Stimulated activated CD8-positive, alpha-beta memory T cell treated with anti-CD3 and anti-CD28 coated beads, Interleukin-12 subunit alpha, Interleukin-12 subunit beta, amount 100 ng/mL, for 1 hour (primary cell): ENCODE data around the gene COPG1.

ENCODE experiments used
- DNase-seq: peaks from one replicate; pipeline ENCODE4 v3.0.0-alpha.2; 2020; ENCODE audit warnings: low read depth

COPG1 gene

DNA sequence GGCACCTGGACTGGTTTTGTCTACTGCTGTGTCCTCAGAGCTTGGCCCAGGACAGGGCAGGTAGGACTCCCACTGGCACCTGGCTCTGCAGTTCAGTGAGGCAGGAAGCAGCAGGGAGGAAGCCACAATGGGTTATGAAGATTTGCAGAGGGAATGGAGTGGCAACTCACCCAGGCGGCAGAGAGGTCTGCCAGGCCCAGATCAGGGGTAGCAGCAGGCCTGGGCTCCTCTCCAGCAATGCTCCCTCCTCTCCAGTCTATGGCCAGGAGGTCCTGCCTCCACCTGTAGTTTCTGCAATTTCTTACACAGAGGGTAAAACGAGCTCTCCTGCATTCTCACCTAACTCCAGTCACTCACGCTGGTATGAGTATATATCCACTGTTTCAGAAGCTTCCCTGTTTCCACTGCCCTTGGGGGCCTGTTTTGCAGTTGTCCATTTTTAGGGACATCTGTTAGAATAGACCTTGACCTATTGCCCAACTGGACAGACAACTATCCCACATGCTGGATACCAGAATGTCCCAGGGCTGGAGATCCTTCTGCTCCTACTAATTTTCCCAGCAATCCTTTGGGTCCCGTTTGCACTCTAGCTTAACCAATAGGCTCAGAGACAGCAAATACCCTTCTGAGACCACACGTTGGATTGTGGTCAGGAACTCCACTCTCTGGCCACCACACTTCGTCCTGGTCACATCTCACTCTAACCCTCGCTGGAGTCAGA lies 64.4 kb downstream of the COPG1 start:
- DNase-seq, result no peak

DNA sequence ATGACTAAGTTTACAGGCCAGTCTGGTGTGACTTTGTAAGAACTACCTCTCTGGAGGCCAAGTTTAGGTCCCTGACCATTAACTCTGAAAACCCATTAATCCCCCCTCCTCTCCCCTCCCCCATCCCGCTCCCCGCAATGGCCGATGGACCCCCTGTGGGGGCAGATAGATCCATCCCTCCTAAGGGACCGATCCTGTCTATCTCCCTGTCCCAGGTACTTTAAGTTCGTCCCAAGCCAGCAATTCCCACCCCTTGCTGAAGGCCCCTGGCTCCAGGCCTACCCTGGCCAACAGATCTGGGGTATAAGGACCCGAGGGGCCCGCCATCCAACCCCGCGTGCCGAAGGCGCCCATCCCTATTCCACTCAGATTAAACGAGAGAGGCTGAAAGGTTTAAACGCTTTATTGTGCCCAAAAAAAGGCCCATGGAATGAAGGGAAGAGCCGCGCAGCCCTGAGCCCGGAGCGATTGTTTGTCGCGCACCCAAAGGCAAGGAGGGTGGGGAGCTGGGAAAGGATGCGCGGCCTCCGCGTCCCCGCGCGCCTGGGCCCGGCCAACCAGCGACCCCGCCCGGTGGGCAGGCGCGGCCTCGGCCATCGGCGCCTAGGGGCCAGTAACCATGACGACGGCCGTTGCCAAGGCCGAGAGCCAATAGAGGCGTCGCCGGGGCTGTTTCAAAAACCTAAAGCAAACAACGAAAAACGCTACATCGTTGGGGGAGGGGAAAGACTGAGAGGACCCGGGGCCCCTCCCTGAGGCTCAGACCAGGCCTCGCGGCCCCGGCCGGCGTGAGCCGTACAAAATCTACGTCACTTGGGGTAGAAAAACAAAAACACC lies 65.2 kb downstream of the COPG1 start:
- DNase-seq, result no peak

DNA sequence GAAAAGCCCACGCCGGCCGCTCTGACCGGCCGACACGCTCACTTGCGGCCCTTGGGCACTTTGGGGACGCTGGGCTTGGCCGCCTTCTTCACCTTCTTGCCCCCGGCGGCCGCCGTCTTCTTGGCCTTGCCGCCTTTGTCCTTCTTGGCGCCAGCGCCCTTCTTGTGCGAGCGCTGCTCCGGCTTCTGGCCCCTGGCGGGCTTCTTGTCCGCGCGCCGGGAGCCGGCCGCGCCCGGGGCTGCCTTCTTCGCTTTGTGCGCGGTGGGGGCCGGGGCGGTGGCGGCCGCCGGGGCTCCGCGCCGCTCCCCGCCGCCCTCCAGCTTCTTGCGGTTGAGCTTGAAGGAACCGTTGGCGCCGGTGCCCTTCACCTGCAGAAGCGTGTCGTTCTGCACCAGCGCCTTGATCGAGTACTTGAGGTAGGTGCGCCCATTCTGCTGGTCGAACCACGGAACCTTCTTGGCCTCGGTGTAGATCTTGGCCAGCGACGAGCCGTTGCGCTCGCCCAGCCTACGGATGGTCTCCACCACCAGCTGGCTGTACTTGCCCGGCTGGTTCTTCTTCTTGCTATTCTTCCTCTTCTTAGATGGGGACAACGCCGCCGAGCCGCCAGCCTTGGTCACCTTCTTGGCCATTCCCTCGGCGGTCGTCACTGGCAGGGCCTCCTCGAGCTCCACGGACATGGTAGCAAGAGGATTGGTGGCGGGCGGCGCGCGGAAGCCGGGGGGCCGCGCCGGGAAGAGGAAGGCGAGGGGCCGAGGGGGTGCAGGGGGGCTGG lies 66.0 kb downstream of the COPG1 start:
- no peak for DNase-seq

DNA sequence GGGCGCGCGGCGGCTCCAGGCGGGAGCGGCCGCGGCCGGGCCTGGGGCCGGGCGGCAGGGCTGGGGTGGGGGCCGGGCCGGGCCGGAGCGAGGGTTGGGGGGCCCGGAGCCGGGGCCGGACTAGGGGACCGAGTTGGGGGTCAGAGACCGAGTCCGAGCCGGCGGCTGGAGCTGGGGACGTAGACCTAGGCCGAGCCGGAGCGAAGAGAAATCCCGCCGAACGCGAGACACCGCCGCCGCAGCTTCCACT lies 66.5 kb downstream of the COPG1 start:
- DNase-seq, result no peak

DNA sequence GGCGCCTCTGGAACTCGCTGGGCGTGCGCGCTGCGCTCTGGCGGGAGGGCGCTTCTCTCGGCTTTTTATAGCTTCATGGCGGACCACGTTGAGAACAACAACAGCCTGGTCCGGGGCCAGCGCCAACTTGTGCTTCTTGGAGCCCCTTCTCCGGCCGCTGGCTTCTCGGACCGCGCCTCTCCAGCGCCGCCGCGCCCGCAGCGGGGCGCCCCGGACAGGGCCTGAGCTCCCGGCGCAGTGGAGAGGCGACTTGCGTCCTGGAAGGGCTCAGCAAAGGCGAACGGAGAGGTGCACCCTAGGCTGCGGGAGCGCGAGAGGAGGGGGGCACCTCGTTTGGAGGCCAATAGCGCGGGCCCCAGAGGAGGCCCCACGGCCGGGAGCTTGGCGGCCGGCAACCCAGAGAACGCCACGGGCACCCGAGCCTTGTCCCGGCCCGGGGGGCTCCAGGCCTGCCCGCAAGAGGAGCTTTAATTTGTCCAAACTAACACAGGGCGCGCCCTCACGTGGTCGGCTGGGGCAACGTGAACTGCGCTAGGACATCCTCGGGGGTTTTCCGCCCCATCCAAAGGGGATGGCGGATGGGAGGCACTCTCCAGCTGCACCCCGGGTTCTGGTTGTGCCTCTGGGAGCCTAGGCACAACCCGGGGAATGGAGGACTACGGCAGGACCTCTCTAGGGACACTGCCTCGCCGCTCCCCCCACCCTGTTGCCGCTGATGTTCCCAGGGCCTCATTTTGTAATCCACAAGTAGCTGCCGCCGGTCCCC lies 67.0 kb downstream of the COPG1 start:
- DNase-seq, result peak; percentile 90

DNA sequence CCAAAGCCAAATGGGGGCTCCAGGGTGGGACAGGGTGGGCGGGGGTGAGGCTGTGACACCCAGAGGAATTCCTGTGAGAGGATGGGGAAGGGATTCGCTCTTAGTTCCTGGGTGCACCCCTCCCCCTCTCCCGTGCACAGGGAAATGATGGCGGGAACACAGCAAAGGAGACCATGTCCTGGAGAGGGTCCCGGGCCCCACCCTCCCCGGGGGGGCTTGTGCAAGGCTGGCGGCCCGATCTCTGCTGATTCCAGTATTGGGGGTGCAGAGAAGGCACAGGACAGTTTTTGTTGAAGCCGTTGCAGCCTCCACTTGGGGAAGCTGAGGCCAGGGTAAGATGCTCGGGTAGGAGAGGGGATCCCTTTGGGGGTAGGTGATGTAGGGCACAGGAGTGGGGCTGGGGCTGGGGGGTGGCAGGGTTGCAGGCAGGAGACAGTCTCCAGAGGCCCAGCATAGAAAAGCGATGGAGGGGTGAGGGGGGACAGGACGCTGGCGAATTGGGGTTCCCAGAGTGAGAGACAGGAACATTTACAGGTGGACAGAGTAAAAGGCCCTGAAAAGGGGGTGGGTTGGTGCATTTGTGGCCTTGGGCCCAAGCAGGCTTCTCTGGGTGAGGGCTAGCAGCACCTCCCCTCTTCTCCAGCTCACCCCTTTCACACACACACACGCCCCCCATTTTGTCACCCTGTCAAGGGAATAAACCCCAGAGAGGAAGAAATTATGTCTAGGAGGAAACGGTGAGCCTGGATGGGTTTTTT lies 67.8 kb downstream of the COPG1 start:
- no peak for DNase-seq

DNA sequence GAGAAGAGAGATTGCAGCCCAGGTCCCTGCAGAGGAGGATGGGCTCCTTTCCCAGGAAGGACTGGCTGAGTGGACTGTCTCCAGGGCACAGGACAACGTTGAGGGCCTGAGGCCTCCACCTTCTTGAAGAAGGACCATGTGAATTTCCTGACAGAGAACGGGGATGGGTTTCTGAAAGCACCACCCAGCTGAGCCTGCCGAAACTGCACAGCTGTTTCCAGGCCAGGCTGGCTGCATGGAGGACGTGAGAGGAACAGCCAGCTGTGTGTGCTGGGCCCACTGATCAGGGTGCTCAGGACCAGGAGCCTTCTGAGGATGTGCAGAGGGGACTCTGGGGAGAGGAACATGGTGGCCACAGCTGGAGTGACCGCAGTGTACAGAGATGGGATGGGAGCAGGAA lies 68.4 kb downstream of the COPG1 start:
- no peak for DNase-seq

DNA sequence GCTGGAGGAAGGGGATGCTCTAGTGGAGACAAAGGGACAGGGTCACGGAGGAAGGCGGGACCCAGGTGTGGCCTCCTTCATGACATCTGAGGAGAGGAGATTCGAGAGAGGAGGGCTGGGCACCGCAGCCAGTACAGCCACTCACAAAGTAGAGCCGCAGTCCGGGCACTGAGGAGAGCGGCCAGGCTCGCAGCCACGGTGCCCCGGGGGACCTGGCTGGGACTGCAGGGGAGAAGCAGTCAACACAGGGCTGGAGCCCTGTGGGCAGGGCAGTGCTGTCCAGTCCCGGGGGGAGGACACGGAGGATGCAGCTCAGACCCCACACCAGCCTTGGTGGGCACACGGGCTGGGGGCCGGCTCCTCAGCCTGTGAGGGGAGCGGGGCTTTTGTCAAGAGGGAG lies 69.5 kb downstream of the COPG1 start:
- no peak for DNase-seq

DNA sequence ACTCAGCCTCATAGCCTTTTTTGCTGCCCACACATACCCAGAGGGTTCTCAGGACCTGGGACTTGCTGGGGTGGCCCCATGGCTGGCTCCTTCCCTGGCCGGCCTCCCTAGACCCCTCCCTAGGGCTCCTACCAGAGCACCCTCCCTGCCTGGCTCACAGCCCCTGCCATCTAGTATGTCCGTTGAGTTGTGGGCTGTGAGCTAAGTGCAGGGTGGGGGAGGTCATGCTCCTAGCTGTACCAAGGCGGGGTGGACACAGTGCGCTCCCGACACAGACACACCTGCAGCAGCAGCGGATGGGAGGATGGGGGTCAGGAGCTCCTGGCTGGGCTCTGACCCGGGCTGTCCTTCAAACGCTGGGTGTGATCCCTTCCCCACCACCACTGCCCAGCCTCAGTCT lies 70.9 kb downstream of the COPG1 start:
- no peak for DNase-seq

DNA sequence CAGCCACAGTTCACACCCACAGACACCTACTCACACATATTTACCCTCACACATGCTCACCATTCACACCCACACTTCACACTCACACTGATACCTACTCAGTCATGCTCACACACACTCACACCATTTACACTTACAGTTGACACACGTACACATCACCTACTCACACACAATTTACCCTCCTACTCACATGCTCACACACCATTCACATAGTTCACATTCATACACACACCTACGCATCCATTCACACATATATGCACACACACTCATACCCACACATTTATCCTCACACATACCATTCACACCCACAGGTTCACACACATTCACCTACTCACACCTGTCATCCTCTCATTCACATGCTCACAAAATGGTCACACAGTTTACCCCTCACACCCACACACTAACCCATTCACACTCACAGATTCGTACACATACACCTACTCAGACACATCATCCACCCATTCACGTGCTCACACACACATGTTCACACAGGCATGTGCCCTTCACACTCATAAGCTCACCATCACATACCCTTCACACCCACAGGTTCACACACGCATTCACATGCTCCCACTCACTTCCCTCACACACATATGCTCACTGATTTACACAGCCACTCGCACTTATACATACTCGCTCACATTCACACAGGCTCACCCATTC lies 71.5 kb downstream of the COPG1 start:
- no peak for DNase-seq

DNA sequence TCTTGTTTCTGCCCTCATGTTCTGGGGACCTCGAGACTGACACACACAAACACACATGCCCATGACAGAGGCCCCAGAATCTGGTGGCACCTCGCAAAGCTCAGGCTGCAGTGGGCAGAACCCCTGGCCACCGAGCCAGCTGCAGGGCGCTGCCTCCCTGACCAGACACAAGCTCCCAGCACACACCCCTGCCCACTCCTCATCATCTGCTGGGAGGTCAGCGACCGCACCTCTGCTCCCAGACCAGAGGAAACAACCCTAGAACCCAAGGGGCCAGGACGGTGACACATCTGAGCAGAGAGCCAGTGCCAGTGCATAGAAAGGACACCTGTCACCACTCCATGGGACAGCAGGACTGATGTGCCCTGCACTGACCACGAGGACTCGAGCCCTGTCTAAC lies 72.5 kb downstream of the COPG1 start:
- no peak for DNase-seq

DNA sequence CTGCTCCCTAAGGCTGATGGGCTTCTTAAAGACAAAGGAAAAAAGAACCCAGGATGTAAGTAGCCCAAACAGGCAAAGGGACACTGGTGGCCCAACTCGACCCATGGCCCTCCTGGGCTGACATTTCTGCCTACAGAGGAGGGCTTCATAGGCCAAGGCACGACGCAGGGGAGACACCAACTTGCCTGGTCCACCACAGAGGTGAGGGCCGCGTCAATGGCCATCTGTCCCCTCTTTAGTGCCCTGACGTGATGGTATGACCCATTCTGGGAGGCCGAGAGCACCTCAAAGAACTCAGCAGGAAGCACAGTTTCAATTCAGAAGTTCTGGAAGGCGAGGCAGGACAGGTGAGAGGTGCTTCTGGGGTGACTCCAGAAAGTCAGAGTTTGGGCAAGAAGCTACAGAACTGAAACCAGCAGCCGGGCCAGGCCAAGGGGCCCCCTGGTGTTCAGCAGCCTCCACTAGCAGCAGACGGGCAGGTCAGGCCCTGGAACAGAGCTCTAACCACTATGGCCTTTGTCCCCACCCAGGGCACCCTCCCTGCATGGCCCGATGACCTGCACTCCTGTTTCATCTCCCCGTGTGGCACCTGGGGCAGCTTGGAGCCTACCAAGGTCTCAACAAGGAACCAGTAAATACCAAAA lies 74.4 kb downstream of the COPG1 start:
- no peak for DNase-seq

DNA sequence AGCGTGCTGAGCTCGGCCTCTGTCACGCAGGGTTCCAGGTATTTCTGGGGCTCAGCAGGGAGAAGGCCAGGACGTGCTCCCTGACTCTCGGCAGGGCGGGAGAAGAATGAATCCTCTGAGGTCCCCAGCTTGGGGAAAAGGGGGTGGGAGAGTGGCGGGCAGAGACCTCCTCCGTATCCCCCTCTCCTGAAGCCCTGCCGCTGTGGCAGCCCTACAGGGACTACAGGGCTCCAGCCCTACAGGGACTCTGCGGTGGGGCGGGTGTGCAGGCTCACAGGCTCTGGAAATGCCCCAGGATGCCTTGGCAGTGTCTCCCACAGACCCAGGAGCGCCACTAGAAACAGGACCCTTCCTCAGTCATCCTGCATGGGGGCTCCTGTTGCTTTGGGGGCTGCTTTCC lies 75.4 kb downstream of the COPG1 start:
- DNase-seq, result no peak

DNA sequence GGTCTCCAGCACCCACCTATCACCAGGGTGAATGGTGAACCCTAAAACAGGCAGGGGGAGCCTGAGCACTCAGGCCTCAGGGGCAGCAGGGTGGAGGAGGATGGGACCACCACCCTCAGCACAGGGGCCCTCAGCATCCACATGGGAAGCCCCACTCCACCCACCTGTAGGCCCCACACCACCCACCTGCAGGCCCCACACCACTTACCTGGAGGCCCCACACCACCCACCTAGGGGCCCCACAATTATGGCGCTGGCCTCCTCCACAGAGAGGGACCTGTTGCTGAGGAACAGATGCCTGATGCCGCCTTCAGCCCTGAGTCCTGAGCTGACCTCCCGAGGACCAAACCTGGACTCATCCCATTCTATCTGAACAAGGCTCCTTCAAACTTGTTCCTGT lies 76.0 kb downstream of the COPG1 start:
- no peak for DNase-seq

DNA sequence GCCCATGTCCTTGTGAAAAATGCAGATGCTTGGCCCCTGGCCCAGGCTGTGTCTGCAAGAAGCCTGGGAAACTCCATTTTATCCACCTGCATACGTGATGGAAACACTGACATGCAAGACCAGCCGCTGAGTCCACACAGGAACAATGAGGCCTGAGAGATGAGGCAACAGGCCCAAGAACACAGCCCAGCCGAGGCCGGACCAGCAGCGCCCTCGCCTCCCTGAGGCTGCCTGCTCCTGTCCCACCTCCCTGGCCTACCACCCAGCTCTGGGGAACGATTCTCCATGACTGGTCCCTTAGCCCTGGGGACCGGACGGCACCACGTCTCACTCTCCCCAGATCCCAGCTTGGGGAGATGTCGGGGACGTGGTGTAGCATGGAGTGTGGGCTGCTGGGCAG lies 76.7 kb downstream of the COPG1 start:
- DNase-seq, result no peak

DNA sequence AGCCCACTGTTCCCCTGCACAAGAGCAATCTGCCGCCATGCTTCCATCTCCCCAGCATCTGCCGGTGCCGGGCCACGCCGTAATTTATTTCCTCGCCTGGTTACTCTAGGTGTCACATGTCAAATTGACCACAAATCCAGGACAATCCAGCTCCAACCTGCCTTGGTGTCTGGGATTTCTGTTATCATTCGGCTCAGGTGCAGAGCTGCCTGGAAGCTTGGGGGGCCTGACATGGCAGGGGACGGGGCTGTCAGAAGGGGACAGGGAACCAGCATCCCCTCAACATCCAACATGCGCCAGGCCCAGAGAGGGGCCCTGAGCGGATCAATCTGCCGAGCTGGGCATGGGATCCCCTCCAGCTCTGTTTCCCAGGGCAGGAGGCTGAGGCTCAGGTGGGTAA lies 77.2 kb downstream of the COPG1 start:
- DNase-seq, result no peak
